Lung microvascular endothelial cell (primary cell): ENCODE results near the gene OR2A7. TPM values are rescaled to one million over a fixed set of nuclear protein-coding genes. Genes with fewer than 3 reads are reported as not detected.
"Not testable (repeated sequence)": the region's sequence is repeated elsewhere in the genome, so short reads cannot be mapped to it uniquely, and the experiment has no call there.

Experiments used
- DNase-seq, 2 donors: peaks; one replicate each; pipeline versions ENCODE4 v3.0.0 to v3.0.0-alpha.2; 2010; ENCODE audit warnings: low read depth in 2 of 2
- total RNA-seq: library from RNA; depleted of rRNA; stranded (reverse); fragments of >200 nt; gene quantifications from 2 replicates; pipeline ENCODE4 v1.2.1, GENCODE V29; 2014

OR2A7 gene
- total RNA-seq, 1 donor from 2014 or later, result not detected

GRCh38 chr7:144255471-144255897, 9.1 kb downstream of the OR2A7 start:
- DNase-seq, result no peak

GRCh38 chr7:144252307-144252706, 12.3 kb downstream of the OR2A7 start:
- DNase-seq, result not testable (repeated sequence)

GRCh38 chr7:144247674-144248330, 16.8 kb downstream of the OR2A7 start:
- DNase-seq, result not testable (repeated sequence)

GRCh38 chr7:144246967-144247366, 17.6 kb downstream of the OR2A7 start:
- not testable (repeated sequence) for DNase-seq

- DNase-seq, result not testable (repeated sequence)
These were observed 19.2 kb downstream of the OR2A7 start for GRCh38 chr7:144245372-144245771.

GRCh38 chr7:144239365-144239764, 25.2 kb downstream of the OR2A7 start, which contains the start of gene OR2A42:
Gene OR2A42, minus strand, starts transcription at chr7:144239605. Its CDS starts 6,762 bp downstream, at chr7:144232843.
- DNase-seq, result not testable (repeated sequence)

GRCh38 chr7:144238530-144239082, 26.0 kb downstream of the OR2A7 start:
- DNase-seq, result not testable (repeated sequence)

GRCh38 chr7:144233039-144233438, 31.6 kb downstream of the OR2A7 start:
- DNase-seq, result not testable (repeated sequence)

GRCh38 chr7:144231027-144231426, 33.6 kb downstream of the OR2A7 start:
- not testable (repeated sequence) for DNase-seq

GRCh38 chr7:144228810-144229209, 35.8 kb downstream of the OR2A7 start:
- not testable (repeated sequence) for DNase-seq

- DNase-seq, result not testable (repeated sequence)
These were observed 37.7 kb downstream of the OR2A7 start for GRCh38 chr7:144226866-144227265.

- not testable (repeated sequence) for DNase-seq
These were observed 40.9 kb downstream of the OR2A7 start for GRCh38 chr7:144223675-144224074.

- not testable (repeated sequence) for DNase-seq
These were observed 44.1 kb downstream of the OR2A7 start for GRCh38 chr7:144220531-144220930.

- DNase-seq, result not testable (repeated sequence)
These were observed 45.4 kb downstream of the OR2A7 start for GRCh38 chr7:144219149-144219548.

GRCh38 chr7:144218581-144218980, 46.0 kb downstream of the OR2A7 start:
- not testable (repeated sequence) for DNase-seq

GRCh38 chr7:144217200-144217599, 47.4 kb downstream of the OR2A7 start:
- DNase-seq, result not testable (repeated sequence)

Other genes starting within 250 kb of the OR2A7 start
- gene OR2A5, start 215.8 kb downstream of the OR2A7 start, total RNA-seq, result not detected in 2 replicates
- not detected in 2 replicates for gene OR2A25, start 195.0 kb downstream of the OR2A7 start, total RNA-seq
- not detected in 2 replicates for gene OR2A12, start 178.5 kb downstream of the OR2A7 start, total RNA-seq
- not detected in 2 replicates for gene OR2A2, start 155.2 kb downstream of the OR2A7 start, total RNA-seq
- gene OR2A14, start 141.6 kb downstream of the OR2A7 start, total RNA-seq, result not detected in 2 replicates
- not detected in 2 replicates for gene CTAGE4, start 81.3 kb downstream of the OR2A7 start, total RNA-seq
- gene ARHGEF35, start 69.0 kb downstream of the OR2A7 start, total RNA-seq, result under 0.01 TPM in 1 of 2 replicates, not detected in the other
- not detected in 2 replicates for gene OR2A42, start 25.2 kb downstream of the OR2A7 start, total RNA-seq
- not detected in 2 replicates for gene CTAGE8, start 4.5 kb upstream of the OR2A7 start, total RNA-seq
- not detected in 2 replicates for gene OR2A1, start 47.6 kb upstream of the OR2A7 start, total RNA-seq
- gene ARHGEF5, start 90.6 kb upstream of the OR2A7 start, total RNA-seq, result 0.20 and 0.22 TPM in 2 replicates
- gene NOBOX, start 138.9 kb upstream of the OR2A7 start, total RNA-seq, result not detected in 2 replicates